GM12874 (cell line): ENCODE measurements around the gene DRC7.

Experiments used
- CTCF ChIP-seq: IDR thresholded peaks from 2 replicates; pipeline ENCODE4 v1.5.1; 2011; ENCODE audit warnings: low read depth, mild to moderate bottlenecking, control low read depth, low read length, moderate library complexity; ENCODE audit not compliant: insufficient read depth

DRC7 gene, protein sequence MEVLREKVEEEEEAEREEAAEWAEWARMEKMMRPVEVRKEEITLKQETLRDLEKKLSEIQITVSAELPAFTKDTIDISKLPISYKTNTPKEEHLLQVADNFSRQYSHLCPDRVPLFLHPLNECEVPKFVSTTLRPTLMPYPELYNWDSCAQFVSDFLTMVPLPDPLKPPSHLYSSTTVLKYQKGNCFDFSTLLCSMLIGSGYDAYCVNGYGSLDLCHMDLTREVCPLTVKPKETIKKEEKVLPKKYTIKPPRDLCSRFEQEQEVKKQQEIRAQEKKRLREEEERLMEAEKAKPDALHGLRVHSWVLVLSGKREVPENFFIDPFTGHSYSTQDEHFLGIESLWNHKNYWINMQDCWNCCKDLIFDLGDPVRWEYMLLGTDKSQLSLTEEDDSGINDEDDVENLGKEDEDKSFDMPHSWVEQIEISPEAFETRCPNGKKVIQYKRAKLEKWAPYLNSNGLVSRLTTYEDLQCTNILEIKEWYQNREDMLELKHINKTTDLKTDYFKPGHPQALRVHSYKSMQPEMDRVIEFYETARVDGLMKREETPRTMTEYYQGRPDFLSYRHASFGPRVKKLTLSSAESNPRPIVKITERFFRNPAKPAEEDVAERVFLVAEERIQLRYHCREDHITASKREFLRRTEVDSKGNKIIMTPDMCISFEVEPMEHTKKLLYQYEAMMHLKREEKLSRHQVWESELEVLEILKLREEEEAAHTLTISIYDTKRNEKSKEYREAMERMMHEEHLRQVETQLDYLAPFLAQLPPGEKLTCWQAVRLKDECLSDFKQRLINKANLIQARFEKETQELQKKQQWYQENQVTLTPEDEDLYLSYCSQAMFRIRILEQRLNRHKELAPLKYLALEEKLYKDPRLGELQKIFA

GRCh38 chr16:57694725-57695679 lies at the start of gene DRC7:
Gene DRC7, plus strand, starts transcription at chr16:57694806. Its CDS starts 3,144 bp downstream, at chr16:57697950.
- TF ChIP-seq CTCF, result no peak

DNA sequence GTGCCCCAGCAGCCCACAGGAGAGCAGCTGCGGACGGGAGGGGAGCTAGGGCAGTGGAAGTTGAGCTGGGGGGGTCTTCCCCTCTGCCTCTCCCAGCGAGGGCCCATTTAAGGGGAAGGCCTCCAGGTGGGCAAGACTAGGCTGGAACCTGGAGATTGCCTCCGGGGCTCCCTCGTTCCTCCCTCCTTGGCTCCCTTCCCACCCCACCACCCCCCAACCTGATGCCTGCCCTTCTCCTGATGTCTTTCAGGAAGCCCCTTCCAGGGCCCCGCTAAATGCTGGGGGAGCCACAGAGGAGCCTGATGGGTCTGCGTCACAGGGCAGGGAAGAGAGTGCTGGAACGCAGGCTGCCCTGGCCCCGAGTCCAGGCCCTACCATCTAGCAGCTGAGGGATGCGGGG lies 49.4 kb upstream of the DRC7 start:
- TF ChIP-seq CTCF, result no peak

- no peak for TF ChIP-seq CTCF
Measured at GRCh38 chr16:57645691-57646387, 48.8 kb upstream of the DRC7 start.

DNA sequence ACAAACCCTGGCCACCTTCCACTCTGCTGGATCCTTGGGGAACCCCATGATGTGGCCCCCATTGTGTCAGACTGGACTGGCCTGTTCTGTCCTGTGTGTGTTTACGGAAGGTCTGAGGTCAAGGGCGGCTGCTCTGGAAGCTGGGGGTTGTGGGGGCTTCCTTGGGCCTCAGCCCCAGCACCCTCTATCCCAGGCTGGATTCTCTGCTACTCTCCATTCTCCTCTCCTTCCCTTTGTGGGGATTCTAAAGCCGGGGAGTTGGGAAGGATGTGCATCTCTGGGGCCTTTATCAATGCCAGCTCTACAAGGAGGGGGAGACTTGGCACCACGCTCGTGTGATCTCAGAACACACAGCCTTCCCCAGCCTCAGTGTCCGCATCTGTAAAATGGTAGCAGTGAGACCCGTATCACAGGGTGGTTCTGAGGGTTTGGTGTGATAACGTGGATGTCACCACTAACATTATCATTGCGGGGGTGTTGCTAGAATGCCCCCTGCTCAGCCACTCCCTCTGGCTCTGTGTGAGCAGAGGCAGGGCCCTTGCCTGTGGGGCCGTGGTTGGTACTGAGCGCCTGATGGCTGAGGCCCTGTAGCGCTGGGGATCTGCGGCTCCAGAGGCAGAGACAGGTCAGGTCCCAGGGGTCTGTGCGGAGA lies 48.1 kb upstream of the DRC7 start:
- TF ChIP-seq CTCF, result no peak

DNA sequence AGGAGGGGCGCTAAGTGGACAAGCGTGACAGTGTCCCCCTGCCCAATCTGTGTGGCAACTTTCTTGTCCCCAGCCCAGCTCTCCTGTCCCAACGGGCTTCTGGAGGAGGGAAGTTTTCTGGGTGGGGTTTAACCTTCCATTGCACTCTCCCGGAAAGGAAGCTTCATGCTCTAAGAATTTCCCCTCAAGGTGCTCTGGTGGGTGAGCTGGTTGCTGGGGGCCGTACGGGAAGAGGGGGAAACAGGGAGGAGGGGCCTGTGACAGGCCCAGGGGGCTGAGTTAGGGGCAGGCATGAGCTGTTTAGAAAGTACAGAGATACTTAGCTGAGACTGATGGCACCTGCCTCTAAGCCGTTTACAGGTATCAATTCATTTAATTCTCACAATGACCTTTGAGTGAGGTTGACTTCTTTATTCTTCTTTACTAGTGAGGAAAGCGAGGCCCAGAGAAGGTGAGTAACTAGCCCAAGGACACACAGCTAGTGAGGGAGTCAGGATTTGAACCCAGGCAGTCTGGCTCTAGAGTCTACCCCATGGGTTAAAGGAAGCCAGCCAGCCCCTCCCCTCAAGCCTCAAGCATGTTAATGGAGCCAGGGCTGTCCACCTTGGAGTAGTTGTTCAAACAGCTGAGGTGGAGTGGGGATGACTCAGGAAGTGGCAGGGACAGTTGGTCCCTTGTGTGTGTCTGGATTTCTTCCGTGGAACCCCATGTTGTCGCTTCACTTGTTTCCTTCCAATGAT lies 47.3 kb upstream of the DRC7 start:
- TF ChIP-seq CTCF, result no peak

- no peak for TF ChIP-seq CTCF
Measured at GRCh38 chr16:57648125-57648524, 46.5 kb upstream of the DRC7 start.
